ENCODE results near the gene EMC7.
"Not testable (repeated sequence)": the region's sequence is repeated elsewhere in the genome, so short reads cannot be mapped to it uniquely, and the experiment has no call there.

Gene EMC7

DNA sequence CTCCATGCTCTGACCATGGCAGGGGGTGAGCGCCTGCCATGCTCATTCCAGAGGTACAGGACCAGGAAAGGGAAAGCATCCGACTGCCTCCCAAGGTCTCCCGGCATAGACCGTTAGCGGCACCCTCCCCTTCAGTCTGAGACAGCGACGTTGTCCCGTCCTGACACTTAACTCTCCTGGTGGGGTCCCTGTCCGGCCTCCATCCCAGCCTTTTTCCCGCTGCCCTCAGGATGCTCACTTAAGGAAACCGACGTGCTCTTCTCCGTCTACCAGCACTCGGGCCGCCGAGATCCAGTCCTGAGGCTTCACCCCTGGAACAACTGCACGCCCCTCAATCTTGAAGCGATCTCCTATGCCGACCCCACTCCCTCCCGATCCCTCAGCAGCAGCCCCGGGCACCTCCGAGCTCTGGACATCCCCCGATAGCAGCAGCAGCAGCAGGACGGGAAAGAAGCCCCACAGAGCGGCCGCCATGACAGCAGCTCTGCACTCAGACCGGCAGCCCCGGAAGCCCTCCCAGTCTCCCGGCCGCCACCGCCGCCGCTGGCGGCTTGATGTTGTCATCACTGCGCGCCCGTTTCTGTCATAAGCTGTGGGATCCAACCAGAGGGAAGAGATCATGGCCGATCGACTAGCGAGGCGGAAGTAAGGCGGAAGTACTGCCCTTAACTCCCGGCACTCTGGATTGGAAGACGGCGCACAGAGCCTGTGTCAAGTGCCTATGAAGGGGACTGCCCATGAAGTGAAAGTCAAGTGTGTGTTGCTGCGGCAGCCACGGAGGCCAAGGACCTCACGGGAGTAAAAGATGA is at the start of gene EMC7, which contains the start of gene PGBD4:
EMC7 (minus strand) TSS at position 497 of the 809 bp plus-strand sequence; CDS start at position 474, 23 bp downstream.
PGBD4 (plus strand) TSS at position 718 of the 809 bp plus-strand sequence. CDS start 449 bp downstream, outside the sequence.
- peak; percentile 95 to 99 for DNase-seq (ENCODE audit: low read depth in 2 of 2)

GRCh38 chr15:34147371-34148140 is 45.9 kb upstream of the EMC7 start:
- DNase-seq (ENCODE audit: low read depth in 2 of 2) = no peak

DNA sequence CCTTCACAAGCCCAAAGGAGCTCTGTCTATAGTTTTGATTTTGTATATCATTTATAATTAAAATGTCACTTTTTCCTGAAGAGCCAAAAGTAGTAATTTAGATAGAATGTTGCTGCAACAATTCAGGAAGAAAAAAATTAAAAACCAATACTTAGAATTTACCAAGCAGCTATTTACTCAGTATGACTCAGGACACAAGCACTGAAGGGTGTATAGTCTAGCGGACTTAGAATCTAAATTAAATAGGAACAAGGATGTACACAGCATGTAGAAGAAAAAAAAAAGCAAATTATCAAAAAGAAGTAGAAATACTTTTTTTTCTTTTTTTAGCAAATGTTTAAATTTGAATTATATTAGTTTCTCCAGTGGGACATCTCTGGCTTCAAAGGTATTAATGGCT is 31.8 kb upstream of the EMC7 start:
- no peak for DNase-seq (ENCODE audit: low read depth in 2 of 2)

- no peak for DNase-seq (ENCODE audit: low read depth in 2 of 2)
Observed at GRCh38 chr15:34132881-34133280, 31.2 kb upstream of the EMC7 start.

- no peak for DNase-seq (ENCODE audit: low read depth in 2 of 2)
Observed at GRCh38 chr15:34128898-34129297, 27.2 kb upstream of the EMC7 start.

DNA sequence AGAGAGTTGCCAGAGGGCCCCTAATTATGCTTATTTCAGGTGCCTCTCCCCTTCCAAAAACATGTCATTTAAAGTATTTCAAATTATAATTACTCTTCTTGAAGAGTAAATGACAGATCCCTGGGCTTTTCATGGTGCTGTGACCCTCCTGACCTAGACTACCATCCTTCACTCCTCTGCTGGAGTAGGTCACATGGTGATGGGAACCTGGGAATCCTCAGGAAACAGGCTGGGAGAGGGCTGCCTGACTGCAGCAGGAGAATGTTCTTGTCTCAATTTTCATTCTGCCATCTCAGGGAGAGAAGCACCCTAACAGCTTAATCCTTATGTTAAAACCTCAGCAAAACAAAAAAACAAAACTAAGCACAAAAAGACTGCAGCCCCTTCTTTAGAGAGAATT is 24.9 kb upstream of the EMC7 start:
- no peak for DNase-seq (ENCODE audit: low read depth in 2 of 2)

GRCh38 chr15:34125945-34126344 is 24.3 kb upstream of the EMC7 start:
- no peak for DNase-seq (ENCODE audit: low read depth in 2 of 2)

GRCh38 chr15:34124651-34125050 is 23.0 kb upstream of the EMC7 start:
- no peak for DNase-seq (ENCODE audit: low read depth in 2 of 2)

DNA sequence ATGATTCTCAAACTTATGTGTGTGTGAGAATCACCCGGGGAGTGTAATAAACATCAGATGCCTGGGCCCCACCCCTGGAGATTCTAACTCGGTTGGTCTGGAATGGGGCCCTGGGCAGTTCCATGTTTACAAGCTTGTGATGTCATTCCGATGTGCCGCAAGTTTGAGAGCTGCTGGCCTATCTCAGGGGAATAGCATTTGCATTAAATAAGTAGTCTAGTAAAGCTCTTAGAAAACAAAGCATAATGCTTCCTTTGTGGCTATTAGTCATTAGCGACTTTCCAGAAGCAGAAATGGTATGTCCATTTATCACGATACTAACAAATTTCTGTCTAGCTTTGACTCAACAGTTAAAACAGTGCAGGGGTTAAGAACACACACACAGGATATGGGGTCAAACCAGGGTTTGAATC is 21.1 kb upstream of the EMC7 start:
- no peak for DNase-seq (ENCODE audit: low read depth in 2 of 2)

DNA sequence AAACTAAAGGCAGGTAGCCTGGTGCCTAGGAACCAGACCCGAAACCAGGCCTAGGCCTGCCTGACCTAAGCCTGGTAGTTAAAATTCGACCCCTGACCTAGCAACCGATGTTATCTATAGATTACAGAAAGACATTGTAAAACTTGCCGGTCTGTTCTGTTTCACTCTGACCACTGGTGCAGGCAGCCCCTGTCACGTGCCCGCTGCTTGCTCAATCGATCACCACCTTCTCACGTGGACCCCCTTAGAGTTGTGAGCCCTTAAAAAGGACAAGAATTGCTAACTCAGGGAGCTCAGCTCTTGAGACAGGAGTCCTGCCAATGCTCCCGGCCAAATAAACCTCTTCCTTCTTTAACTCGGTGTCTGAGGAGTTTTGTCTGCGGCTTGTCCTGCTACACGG is 20.1 kb upstream of the EMC7 start:
- not testable (repeated sequence) for DNase-seq (ENCODE audit: low read depth in 2 of 2)

GRCh38 chr15:34120420-34120819 is 18.8 kb upstream of the EMC7 start:
- not testable (repeated sequence) for DNase-seq (ENCODE audit: low read depth in 2 of 2)

GRCh38 chr15:34119291-34119690 is 17.6 kb upstream of the EMC7 start:
- DNase-seq (ENCODE audit: low read depth in 2 of 2) = no peak

DNA sequence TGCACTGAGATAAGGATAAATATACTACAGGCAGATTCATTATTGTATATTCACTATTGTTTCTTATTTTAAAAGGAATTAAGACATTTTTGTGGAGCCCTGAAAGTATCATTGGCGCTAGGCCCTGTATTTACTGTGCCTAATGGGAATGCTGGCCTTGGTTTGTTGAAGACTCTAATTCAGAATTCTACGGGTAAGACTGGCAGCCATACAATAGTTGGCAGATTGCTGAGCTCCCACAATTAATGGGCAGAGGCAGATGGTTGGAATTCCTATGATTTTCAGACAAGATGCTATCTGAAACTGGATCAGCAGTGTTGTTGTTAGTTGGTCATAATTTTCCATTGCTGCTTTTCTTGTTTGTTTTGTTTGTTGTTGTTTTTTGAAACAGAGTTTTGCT is 15.0 kb upstream of the EMC7 start:
- no peak for DNase-seq (ENCODE audit: low read depth in 2 of 2)

- no peak for DNase-seq (ENCODE audit: low read depth in 2 of 2)
Observed at GRCh38 chr15:34114739-34115138, 13.1 kb upstream of the EMC7 start.

- no peak for DNase-seq (ENCODE audit: low read depth in 2 of 2)
Observed at GRCh38 chr15:34114215-34114614, 12.6 kb upstream of the EMC7 start.

DNA sequence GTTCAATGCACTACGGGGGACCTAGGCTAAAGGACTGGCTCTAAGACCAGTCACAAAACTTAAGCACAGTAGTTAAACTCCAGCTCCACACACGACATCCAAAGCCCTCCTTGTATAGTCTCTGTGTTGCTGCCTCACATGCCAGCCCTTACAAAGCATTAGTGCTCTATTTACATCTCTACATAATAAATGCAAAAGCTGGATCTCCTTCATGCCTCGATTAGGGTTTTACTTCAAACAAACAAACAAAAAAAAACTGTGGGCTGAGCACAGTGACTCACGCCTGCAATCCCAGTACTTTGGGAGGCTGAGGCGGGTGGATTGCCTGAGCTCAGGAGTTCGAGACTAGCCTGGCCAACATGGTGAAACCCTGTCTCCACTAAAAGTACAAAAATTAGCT is 9.8 kb upstream of the EMC7 start:
- DNase-seq (ENCODE audit: low read depth in 2 of 2) = no peak

- no peak for DNase-seq (ENCODE audit: low read depth in 2 of 2)
Observed at GRCh38 chr15:34109797-34110663, 8.4 kb upstream of the EMC7 start.

- no peak for DNase-seq (ENCODE audit: low read depth in 2 of 2)
Observed at GRCh38 chr15:34107315-34107714, 5.7 kb upstream of the EMC7 start.

- DNase-seq (ENCODE audit: low read depth in 2 of 2) = no peak
Observed at GRCh38 chr15:34106423-34106822, 4.8 kb upstream of the EMC7 start.

GRCh38 chr15:34102175-34102925 is 688 bp upstream of the EMC7 start:
- no peak for DNase-seq (ENCODE audit: low read depth in 2 of 2)

- no peak for DNase-seq (ENCODE audit: low read depth in 2 of 2)
Observed at GRCh38 chr15:34099914-34100313, 1.7 kb downstream of the EMC7 start.

All from activated CD4-positive, alpha-beta T cell treated with anti-CD3 and anti-CD28 coated beads for 24 hours (primary cell).